Choroid plexus epithelial cell (primary cell): ENCODE data around the gene RRM2.

ENCODE experiments used
- DNase-seq: peaks from one replicate; pipeline ENCODE4 v3.0.0-alpha.2; 2010; ENCODE audit warnings: low read depth
- H3K4me3 ChIP-seq: 2 replicates; pipeline ENCODE4 v1.5.1; 2011; ENCODE audit warnings: low read depth, mild to moderate bottlenecking, control low read depth, low read length, moderate library complexity
- CTCF ChIP-seq: conservative IDR thresholded peaks from 2 replicates; pipeline ENCODE4 v1.5.1; 2011; ENCODE audit warnings: low read depth, mild to moderate bottlenecking, control low read depth, inconsistent platforms, low read length, moderate library complexity

RRM2 gene

GRCh38 chr2:10078001-10078400 lies 44.5 kb upstream of the RRM2 start:
- TF ChIP-seq CTCF, result no peak
- H3K4me3 ChIP-seq, result no peak overlapping the region
- no peak for DNase-seq

DNA sequence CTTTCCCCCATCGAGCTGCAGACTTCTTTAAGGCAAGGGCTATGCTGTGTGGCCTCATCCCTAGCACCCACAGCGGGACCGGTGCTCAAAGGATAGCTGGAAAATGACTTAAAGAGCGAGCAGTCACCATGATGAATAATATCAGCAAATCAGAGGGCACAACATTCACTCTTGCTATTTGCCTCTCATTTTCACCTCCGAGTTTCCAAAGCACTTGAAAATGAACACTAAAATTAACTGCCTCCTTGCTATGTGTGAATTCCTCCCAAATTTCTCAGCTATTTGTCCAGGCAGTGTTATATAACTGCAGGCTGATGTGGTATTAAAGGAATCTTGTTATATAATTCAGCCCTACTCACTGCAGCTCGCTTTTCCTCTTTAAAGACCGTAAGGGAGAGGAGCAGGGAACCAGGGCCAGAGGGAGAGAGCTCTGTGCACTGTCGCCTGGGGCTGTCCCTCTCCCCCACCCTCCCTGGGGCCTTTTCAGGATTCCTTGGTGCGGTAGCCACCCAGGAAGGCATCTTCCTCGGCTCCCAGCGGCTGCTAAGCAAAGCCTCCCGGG lies 43.8 kb upstream of the RRM2 start:
- TF ChIP-seq CTCF, result no peak
- peak; percentile 22 for DNase-seq
- peak overlapping the region; percentile 50 for H3K4me3 ChIP-seq

GRCh38 chr2:10079266-10079869 lies 43.2 kb upstream of the RRM2 start:
- peak; percentile 84 for DNase-seq
- no peak for TF ChIP-seq CTCF
- peak overlapping the region; percentile 50 for H3K4me3 ChIP-seq

DNA sequence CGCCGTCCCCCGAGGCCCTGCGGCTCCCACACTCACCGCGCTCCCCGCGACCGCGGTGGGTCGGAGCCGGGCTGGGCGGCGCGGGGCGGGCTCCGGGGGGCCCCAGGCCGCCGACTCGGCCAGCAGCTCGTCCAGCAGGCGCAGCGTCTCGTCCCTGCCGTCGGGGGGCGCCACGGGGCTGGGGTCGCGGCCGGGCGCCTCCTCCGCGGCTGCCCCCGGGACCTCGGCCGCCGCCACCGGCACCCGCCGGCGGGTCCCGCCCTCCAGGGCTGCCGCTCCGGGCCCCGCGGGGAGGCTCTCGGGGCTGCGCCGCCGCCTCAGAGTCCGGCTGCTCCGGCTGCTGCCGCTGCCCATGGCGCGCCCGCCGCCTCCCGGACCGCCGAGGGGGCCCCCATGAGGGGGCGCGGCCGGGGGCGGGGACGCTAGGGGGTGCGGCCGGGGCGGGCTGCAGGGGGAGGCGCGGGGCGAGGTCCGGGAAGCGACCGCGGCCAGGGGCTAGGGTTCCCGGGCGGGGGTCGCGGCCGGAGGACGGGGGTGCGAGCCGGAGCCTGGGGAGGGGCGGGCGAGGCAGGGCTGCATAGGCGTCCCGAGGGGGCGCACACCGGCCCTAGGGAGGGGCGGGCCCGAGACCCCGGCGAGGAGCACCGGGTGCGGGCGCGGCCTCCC lies 42.5 kb upstream of the RRM2 start, which contains the start of gene CYS1:
CYS1 (minus strand) TSS at position 542 of the 666 bp plus-strand sequence; CDS start at position 354, 188 bp downstream.
- DNase-seq, result peak; percentile 16
- peak within 1 kb of the TSS; percentile 50 for H3K4me3 ChIP-seq
- peak; percentile 19 for TF ChIP-seq CTCF

DNA sequence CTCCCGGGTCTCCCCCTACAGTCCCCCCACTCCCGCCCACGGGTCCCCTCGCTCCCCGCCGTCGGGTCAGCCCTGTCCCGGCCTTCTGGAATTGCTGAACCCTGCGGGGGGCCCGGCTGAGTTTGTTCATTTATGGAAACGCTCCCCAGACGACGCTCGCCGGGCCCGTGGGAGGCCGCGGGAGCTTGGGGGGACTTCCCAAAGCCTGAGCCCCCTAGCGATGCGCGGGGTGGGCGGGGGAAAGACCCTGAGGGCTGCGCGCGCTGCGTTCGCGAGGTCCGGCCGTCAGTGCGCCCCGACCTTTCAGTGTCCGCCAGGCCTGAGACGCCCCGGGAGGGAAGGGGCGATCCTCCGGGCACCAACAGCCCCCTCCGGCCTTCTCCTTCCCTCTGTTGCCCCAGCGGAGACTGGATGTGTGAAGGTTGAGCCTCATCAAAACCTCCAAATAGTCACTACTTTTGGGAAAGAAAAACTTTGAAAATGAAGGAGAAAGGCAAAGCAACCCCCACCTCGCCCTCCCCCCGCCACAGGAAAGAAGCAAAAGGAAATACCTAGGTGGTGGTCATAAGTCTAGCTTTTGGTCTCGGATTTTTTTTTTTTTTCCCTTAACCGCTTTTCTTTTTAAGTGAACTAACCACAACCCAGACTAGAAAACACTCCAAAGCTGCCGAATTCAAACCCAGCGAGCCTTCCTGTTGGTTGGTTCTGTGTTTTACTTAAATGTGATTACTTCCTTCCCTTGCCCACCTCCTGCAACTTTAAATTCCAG lies 41.8 kb upstream of the RRM2 start:
- DNase-seq, result peak; percentile 28
- TF ChIP-seq CTCF, result no peak
- peak overlapping the region; percentile 50 for H3K4me3 ChIP-seq

GRCh38 chr2:10083046-10083445 lies 39.5 kb upstream of the RRM2 start:
- no peak for DNase-seq
- no peak for TF ChIP-seq CTCF
- H3K4me3 ChIP-seq, result no peak overlapping the region
